GM21619 (cell line): ENCODE data around the gene RGS18.
"Not testable (repeated sequence)": the region's sequence is repeated elsewhere in the genome, so short reads cannot be mapped to it uniquely, and the experiment has no call there.

Source experiments
- ATAC-seq: cut with Tn5 transposase; IDR thresholded peaks from one replicate; pipeline ENCODE4 v1.9.1; 2021; ENCODE audit not compliant: unreplicated experiment

Gene RGS18

GRCh38 chr1:192162376-192162775 is 4.1 kb downstream of the RGS18 start:
- no peak for ATAC-seq

- not testable (repeated sequence) for ATAC-seq
Measured at GRCh38 chr1:192165002-192165401, 6.7 kb downstream of the RGS18 start.

- no peak for ATAC-seq
Measured at GRCh38 chr1:192167011-192167410, 8.7 kb downstream of the RGS18 start.

GRCh38 chr1:192167911-192168700 is 9.8 kb downstream of the RGS18 start:
- ATAC-seq: no peak

GRCh38 chr1:192168964-192169363 is 10.7 kb downstream of the RGS18 start:
- ATAC-seq: no peak

GRCh38 chr1:192170196-192170984 is 12.1 kb downstream of the RGS18 start:
- ATAC-seq: no peak

- no peak for ATAC-seq
Measured at GRCh38 chr1:192171123-192171522, 12.9 kb downstream of the RGS18 start.

- ATAC-seq: no peak
Measured at GRCh38 chr1:192175971-192176370, 17.7 kb downstream of the RGS18 start.

- ATAC-seq: no peak
Measured at GRCh38 chr1:192183788-192184187, 25.5 kb downstream of the RGS18 start.

- ATAC-seq: no peak
Measured at GRCh38 chr1:192186197-192186596, 27.9 kb downstream of the RGS18 start.

- ATAC-seq: no peak
Measured at GRCh38 chr1:192190066-192190465, 31.8 kb downstream of the RGS18 start.

- no peak for ATAC-seq
Measured at GRCh38 chr1:192201303-192201702, 43.0 kb downstream of the RGS18 start.

GRCh38 chr1:192224396-192224795 is 66.1 kb downstream of the RGS18 start:
- ATAC-seq: no peak

- no peak for ATAC-seq
Measured at GRCh38 chr1:192224846-192225245, 66.6 kb downstream of the RGS18 start.

- no peak for ATAC-seq
Measured at GRCh38 chr1:192225266-192225665, 67.0 kb downstream of the RGS18 start.

- no peak for ATAC-seq
Measured at GRCh38 chr1:192225703-192226102, 67.4 kb downstream of the RGS18 start.

- no peak for ATAC-seq
Measured at GRCh38 chr1:192227330-192227729, 69.1 kb downstream of the RGS18 start.

- ATAC-seq: not testable (repeated sequence)
Measured at GRCh38 chr1:192227980-192228379, 69.7 kb downstream of the RGS18 start.

- ATAC-seq: no peak
Measured at GRCh38 chr1:192232817-192233417, 74.7 kb downstream of the RGS18 start.

- ATAC-seq: no peak
Measured at GRCh38 chr1:192235127-192235526, 76.9 kb downstream of the RGS18 start.
